HG03175 (cell line): Measurements from ENCODE around the gene LRRC30.
"Not testable (repeated sequence)": the region's sequence is repeated elsewhere in the genome, so short reads cannot be mapped to it uniquely, and the experiment has no call there.

Experiments used
- ATAC-seq: cut with Tn5 transposase; IDR thresholded peaks from one replicate; pipeline ENCODE4 v1.9.1; 2021; ENCODE audit warnings: mild to moderate bottlenecking, moderate library complexity; ENCODE audit not compliant: unreplicated experiment

LRRC30 gene

DNA sequence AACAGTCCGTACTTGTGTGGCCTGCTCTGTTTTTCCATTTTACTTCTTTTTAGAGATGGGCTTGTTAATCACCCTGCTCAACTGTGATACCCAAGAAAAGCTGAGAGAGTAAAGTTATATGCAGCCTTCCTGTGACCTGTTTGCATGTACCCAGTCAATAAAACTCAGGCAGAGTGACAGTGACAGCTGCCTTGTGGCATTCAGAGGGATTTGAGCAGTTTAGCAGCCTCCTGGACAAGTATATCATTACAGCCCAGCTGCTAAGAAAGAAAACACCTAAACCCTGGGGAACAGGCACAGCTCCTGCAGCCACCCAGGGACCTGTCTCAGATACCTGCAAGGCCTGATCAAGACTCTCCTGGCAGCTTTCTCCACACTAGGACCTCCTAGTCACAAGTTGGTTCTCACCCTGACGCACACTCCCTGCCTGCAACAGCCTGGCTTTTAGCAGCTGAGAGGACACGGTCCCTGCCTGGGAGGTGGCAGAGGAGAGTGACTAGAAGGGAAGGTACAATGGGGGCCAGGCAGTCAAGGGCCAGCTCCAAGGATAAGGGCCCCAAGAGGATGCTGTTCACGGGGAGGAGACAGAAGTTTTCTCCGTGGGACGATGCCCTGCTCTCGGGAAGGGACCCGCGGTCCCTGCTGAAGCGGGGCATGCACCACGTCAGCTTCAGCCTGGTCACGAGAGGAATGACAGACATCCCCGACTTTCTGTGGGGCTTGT, at the start of gene LRRC30:
Gene LRRC30 (plus strand): TSS at position 464 of the 724 bp plus-strand sequence. CDS start 50 bp downstream, at position 514.
- ATAC-seq, result no peak

DNA sequence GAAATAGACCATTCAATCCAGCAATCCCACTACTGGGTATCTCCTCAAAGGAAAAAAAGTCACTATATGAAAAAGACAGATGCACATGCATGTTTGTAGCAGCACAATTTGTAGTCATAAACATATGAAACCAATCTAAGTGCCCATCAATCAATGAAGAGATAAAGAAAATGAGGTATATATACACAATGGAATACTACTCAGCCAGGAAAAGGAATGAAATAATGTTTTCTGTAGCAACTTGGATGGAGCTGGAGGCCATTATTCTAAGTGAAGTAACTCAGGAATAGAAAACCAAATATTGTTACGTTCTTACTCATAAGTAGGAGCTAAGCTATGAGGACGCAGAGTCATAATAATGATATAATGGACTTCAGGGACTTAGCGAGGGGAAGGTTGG, 45.2 kb upstream of the LRRC30 start:
- no peak for ATAC-seq

DNA sequence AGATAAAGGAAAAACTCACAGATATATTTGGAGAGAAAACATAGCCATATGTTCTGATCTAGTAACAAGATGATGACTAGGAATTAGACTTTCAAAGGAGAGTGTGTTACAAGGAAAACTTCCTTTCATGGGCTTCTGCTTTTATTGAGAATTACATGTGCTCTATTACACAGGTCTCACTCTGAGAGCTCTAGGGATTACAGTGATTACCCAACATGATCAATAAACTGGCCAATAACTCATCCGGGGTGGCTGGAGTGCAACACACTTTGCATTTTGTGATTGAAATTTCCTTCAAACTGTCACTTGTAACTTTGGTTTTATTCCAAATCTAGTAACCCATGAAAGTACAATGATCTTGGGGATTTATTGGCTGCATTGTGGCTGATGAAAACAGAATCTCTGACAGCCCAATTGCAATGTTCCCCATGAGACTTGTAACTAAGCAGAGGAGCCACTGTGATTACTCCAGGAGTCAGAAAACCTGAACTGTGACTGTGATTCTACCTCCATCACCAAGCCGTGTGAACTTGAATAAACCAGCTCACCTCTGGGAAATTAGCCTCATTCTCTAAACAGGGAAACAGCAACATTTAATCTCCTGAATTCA, 40.2 kb upstream of the LRRC30 start:
- ATAC-seq, result no peak

DNA sequence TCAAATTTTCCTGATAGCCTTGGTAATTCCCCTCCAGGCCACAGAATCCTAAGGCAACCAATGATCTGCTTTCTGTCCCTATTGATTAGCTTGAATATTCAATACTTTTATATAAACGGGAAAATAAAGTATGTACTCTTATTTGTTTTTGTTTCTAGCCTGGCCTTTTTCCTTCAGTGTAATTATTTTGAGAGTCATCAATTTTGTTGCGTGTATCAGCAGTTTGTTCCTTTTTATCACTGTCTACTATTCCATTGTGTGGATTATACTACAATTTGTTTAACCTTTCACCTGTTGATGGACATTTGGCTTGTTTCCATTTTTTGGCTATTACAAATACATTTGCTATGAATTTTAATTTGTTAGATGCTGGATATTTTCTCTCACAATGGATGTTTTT, 39.2 kb upstream of the LRRC30 start:
- ATAC-seq, result no peak

DNA sequence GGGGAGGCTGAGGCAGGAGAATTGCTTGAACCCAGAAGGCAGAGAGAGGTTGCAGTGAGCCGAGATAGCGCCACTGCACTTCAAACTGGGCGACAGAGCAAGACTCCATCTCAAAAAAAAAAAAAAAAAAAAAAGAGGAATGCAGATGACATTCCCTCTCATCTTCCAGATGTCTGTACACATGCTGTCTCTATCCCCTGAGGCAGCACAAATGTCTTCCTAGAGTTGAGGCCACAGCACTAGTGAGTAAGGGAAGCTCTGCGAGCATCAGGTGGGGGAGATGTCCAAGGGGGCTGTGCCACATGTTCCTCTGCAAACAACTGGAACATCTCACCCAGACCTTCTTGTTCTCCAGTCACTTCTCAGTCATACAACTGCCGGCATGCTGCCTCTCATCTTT, 35.6 kb upstream of the LRRC30 start:
- ATAC-seq, result no peak

DNA sequence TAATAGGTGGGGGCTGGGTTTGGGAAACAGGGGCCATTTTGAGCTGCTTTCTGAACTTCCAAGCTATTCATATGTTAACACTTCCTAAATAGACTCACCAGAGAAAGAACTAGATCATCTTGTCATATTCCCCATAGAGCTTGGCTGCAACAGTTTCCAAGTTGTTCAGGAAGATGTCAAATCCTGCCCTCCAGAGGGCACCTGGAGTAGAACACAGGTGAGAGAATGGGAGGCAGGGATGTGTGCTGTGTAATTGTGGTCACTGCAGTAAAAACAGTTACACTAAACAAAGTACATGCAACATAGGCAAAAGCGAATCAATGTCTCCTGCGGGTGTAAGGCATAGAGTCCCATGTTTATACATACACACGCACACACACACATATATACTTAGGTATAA, 34.5 kb upstream of the LRRC30 start:
- ATAC-seq, result no peak

DNA sequence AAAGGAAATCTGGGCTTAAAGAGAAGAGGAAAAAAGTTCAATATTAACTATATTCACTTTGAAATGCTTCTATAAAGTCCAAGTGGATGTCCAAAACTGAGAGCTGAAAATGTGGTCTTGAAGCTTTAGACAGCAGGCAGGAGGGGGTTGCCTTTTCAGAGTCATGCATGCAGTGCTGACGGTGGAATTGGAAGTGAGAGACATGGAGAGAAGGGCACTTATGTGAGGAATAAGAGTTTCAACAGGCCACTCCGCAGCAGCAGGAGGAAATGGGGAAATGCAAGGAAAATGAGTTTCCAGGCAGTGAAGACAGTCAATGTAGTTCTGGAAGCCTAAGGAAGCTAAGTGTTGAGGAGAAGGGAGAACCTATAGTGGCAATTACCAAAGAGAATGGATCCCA, 33.0 kb upstream of the LRRC30 start:
- no peak for ATAC-seq

DNA sequence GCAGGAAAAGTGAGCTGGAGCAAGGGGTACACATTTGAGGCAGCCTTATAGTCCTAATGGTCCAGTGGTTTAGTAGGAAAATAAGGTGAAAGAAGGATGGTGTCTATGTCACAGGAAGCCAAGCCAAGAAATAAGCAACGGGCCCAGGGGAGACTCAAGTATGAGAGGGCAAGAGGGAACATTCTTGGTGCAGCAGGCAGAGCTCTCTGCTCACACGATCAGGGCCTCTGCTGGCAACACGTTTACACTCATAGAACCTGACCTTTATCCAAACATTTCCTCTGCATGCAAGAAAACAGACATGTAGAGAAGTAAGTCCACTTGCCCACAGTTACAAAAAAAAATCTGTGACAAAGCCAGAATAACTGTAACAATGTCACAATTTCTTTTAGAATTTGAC, 32.6 kb upstream of the LRRC30 start:
- ATAC-seq, result no peak

DNA sequence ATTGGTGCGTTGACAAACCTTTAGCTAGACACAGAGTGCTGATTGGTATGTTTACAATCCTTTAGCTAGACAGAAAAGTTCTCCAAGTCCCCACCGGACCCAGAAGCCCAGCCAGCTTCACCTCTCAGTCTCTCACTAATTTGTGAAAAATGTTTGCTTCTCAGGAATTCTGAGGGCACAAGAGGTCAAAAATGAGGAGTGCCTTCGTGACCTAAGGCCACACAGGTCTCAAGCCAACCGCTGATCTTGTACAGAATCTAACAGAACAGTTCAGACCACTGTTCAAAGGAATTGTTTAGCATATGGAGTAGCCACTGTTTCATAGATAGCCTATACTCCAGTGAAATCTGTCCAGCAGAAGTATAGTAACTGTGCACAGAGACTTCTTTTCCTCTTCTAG, 29.8 kb upstream of the LRRC30 start:
- ATAC-seq, result no peak

DNA sequence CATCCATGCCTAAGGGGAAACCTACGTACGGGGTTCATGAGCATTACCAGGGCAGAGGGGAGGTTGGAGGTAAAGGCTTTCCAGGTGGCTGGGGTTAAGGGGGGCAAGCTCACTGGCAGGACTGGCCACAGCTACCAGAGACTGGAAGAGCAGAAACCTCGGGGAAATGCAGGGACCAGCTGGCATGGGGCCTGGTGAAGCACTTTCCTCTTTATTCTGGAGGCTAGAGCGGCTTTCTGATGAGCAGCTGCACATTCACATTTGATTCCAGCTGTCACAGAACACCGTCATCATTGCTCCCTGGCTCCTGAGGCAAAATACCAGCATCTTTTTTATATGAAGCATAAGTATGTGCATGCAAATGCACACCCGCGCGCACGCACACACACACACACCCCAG, 28.7 kb upstream of the LRRC30 start:
- no peak for ATAC-seq

DNA sequence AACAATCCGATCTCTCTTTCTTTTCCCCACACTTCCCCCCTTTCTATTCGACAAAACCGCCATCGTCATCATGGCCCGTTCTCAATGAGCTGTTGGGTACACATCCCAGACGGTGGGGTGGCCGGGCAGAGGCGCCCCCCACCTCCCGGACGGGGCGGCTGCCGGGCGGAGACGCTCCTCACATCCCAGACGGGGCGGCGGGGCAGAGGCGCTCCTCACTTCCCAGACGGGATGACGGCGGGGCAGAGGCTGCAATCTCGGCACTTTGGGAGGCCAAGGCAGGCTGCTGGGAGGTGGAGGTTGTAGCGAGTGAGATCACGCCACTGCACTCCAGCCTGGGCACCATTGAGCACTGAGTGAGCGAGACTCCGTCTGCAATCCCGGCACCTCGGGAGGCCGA, 27.3 kb upstream of the LRRC30 start:
- ATAC-seq, result not testable (repeated sequence)

DNA sequence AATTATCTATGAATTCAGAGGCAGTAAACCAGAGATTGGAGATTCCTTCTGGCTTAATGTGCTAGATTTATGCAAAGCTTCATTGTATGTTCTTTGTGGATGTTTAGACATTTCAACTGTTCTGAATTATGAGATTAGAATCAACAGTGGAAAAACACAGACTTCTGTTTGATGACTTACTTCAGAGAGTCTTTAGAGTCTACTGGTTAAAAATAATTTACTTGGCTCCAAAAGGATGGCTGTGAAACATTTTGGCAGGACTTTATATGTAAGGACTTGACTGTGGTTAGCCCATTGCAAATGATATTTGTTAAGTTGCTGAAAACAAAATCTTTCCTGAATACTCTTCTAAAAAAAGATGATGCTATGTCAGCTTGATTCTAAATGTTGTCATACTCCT, 25.5 kb upstream of the LRRC30 start:
- no peak for ATAC-seq

DNA sequence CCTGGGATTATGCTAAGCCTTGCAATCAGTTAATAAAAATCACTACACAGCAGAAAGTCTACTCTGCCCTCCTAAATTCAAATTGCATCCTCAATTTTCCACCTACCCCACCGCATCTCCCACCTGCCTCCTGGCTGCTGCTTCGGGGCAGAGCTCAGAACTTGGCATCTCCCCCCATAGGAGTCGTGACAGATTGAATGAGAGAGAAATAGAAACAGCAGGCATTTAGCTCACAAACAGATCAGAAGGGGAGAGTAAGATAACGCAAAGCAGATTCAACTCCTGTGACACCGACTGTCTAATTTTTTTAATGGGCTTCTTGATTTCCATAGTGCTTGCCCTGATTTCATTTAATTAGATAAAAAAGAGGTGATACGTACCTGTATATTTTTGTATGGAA, 24.7 kb upstream of the LRRC30 start:
- no peak for ATAC-seq

DNA sequence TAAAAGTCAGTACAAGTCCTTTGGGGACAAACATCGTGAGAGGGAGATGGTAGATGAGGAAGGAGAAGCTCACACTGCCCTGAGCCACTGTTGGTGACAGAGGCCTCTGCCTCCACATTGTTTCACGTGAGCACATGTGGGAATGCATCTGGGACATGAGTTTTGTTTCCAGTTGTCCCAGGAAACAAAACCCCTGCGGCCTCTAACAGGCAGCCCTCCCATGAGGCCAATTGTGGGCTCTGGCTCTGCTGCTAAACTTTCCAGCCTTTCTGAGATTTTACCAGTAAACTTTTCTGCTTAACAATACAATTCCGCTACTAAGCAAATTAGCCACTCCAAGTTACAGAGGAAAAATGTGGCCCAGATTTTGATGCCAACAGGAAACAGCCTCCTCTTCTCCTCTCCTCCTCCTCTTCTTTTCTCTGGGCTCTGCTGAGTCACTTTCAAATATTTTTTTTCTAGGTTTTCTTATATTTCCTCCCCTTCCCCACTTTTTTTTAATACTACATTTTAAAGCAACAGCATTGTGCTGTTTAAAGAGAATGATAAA, 23.4 kb upstream of the LRRC30 start:
- no peak for ATAC-seq

DNA sequence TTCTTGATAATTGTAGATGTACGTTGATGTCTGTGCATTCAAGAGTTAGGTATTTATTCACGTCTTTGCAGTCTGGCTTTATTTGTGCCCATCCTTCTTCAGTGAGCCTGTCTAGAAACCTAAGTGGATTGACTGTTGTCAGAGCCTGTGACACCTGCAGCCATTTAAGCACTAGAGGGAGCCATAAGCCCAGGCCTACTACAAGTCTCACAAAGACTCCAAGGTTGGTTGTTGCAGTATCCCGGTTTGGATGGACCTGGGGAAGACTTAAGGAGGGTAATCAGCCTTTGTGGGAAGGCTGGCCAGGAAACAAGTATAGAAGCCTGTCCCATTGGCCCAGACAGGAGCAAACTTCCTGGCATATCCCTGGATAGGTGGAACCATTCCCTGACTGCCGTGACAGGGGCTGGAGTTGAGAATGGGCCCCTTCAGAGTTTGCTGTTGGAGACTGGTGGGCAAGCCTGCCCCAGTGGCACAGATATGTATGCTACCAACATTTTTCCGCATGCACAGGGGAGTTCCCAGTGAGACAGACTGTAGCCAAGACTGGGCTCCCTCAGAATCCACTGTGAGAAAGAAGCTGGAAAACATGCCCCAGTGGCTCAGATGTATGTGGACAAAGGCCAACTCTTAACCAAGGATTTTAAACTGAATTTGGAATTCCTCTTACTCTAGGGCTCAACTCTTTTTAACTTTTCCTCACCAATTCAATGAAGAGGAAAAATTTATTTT, 9.3 kb upstream of the LRRC30 start:
- no peak for ATAC-seq

DNA sequence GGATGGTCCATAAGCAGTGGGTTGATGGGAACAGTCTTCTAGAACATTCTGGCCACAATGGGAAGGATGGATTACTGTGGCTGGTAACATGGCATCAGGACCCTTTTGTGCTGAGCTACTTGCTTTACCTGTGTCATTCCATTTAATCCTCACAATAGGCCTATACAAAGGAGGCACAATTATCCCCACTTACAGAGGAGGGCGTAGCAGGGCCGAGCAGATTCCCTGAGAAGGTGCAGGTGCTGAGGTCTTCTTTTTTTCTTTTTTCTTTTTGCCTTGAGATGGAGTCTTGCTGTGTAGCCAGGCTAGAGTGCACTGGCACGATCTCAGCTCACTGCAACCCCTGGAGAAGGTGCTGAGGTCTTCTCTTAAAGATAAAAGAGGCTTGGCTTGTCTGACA, 6.7 kb upstream of the LRRC30 start:
- no peak for ATAC-seq

DNA sequence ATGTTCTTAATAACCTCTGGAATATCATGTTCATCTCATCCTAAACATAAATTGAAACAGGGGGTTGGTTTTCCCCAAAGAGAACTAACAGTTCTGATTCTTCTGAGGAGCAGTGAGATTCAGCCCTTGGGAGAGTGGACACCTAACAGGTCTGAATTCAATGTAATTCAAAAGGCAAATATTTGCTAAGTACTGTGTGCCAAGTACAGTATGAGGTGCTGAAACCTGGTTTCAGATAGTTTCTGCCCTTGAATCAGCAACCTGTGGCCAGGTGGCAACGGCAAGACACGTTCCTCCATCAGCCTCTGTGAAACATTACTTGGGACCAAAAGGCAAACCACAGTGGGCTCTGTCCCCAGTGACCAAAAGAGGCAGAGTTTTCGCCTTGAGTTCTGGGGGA, 1.3 kb downstream of the LRRC30 start:
- ATAC-seq, result no peak

DNA sequence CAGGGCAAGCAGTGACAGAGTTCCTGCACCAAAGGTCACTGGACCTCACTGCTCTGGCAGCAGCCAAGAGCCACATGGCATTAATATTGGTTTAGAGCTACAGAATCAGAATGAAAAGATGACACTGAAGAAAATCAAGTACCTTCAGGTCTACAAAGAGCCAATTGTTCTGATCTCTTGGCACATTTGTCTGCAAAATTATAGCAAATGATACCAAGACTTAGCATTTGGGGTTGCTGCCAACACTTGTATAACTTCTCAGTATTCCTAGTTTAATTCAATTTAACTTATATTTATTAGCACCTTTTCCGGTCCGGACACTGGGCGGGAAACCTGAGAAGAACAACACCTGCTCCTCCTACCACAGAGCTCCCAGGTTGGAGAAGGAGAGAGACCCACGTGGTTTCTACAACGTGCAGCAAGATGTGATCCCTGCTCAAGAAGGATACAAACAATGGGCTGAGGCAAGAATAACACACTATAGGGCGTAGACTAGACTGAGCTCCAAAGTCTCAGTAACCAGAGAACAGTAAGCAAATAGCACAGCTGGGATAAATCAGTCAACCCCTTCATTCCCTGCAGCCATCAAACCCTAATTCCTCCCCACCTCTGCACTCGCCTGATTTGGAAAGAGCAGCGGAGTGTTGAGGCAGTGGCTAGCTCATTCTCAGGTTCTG, 2.4 kb downstream of the LRRC30 start:
- ATAC-seq, result no peak

DNA sequence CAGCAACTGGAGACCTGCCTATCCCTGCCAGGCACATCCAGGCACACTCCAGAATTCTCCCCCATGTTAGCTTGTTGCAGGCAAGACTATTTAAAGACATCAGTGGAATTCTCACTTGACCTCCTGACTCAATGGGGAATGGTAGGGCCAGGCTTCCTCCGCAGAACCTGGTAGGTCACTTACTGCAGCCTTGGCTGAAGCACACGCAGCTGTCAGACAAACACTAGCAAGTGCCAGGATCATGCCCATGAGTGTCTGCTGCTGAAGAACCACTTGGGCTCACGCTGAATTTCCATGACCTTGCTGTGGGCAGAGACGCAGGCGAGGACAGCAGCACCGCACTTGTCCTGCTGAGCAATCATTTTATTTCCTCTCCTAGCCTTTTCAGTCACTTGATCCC, 3.2 kb downstream of the LRRC30 start:
- no peak for ATAC-seq

DNA sequence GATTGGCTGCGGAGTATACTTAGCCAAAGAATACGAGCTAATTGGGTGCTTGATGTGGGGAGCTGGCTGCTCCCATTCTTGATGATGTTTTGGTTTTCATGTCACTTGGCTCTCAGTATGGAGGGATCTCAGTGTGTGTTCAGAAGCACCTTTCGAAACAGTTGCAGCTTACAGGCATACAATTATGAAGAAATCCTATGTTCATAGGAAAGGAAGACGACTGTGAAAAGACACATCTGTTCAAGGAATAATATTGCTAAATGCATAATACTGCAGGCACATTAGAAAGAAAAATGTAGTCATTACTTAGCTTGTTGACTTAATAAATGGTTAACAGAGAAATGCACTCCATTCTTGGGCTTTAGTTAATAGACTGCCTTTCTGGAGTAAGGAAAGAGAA, 4.1 kb downstream of the LRRC30 start:
- no peak for ATAC-seq

DNA sequence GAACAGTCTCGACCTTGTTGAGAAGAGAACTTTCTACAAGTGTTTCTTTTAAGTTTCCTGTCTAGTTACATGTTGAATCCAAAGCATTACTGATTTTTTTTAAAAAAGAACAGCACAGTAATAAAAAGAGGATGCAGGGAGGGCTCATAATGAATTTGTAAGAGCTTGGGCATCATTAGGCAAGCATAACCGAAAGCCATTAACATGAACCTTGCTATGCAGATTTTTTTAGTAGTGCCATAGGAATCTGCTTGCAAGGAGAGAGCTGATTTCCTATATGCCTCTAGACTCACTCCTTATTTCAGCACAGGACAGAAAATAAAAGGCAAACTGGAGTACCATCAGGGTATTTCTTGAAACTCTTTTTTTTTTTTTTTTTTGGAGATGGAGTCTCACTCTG, 5.2 kb downstream of the LRRC30 start:
- ATAC-seq, result no peak
